22Rv1 (cell line): ENCODE results near the gene IQGAP1.
"Not testable (repeated sequence)": the region's sequence is repeated elsewhere in the genome, so short reads cannot be mapped to it uniquely, and the experiment has no call there.

Experiments used
- CTCF ChIP-seq: fragments of 450-650 bp; IDR thresholded peaks from 2 replicates; pipeline ENCODE4 v1.5.1; 2017; ENCODE audit warnings: mild to moderate bottlenecking
- ZFX ChIP-seq: fragments of 450-650 bp; IDR thresholded peaks from 2 replicates; pipeline ENCODE4 v1.6.1; 2017; ENCODE audit warnings: antibody characterized with exemption, borderline replicate concordance

GRCh38 chr15:90416052-90416451 is 28.0 kb downstream of the IQGAP1 start:
- TF ChIP-seq CTCF, ZFX: not testable (repeated sequence)
